HCT116 (cell line): ENCODE measurements around the gene DOC2A. TPM values are rescaled to one million over a fixed set of nuclear protein-coding genes. Genes with fewer than 3 reads are reported as not detected.

Experiments
- ATAC-seq: fragments of 200-7000 bp; cut with Tn5 transposase; 2 replicates; pipeline ENCODE4 v1.9.1; 2020; ENCODE audit warnings: mild to moderate bottlenecking, moderate library complexity
- BruUV-seq: library from RNA; stranded (reverse); fragments of 400-500 nt; replicated peaks from 2 replicates; lab custom pipeline; 2021; lab: Mats Ljungman, UMichigan
- CTCF ChIA-PET: fragments of 300-600 bp; sonication (Branson Sonifier 250); formaldehyde crosslinking; loops from one replicate; lab custom pipeline; 2021; ENCODE audit warnings: antibody characterized with exemption; lab: Charles Lee
- POLR2A ChIA-PET: fragments of 300-600, 350-600 bp; sonication (Branson Sonifier 250); formaldehyde crosslinking; loops from one replicate; lab custom pipeline; 2021; ENCODE audit warnings: antibody characterized with exemption; lab: Charles Lee
- RAD21 ChIA-PET, 2 experiments: fragments of 300-600 bp; sonication (Branson Sonifier 250); formaldehyde crosslinking; loops; one replicate each; lab custom pipeline; 2023; ENCODE audit warnings: low total read pairs in 2 of 2; ENCODE audit not compliant: uncharacterized antibody in 2 of 2, unreplicated experiment in 2 of 2, low non-redundant PET in 1 of 2; lab: Charles Lee
- DNase-seq: peaks from one replicate; pipeline ENCODE4 v3.0.0-alpha.2; 2010; ENCODE audit warnings: low read depth, low spot score
- H2AFZ ChIP-seq: fragments of 200-600 bp; shearing (Covaris generic), sonication (generic); 2 replicates; pipeline ENCODE4 v1.6.1; 2017; ENCODE audit warnings: low read depth, mixed run types, mixed read lengths, antibody characterized with exemption, low read length; ENCODE audit not compliant: poor library complexity, severe bottlenecking
- H3K27ac ChIP-seq: 2 replicates; pipeline ENCODE4 v1.5.1; 2012; ENCODE audit warnings: low read depth, low read length
- H3K27me3 ChIP-seq: fragments of 200-600 bp; sonication (generic); 2 replicates; pipeline ENCODE4 v1.6.1; 2016; ENCODE audit warnings: mixed run types, low read length, mixed read lengths; ENCODE audit not compliant: insufficient read depth
- H3K36me3 ChIP-seq, 2 experiments: fragments of 200-500 bp in 1 of 2; fragments of 200-600 bp in 1 of 2; sonication (Bioruptor generic) in 1 of 2; sonication (generic) in 1 of 2; 2 replicates each; pipeline versions ENCODE4 v1.5.1 to v1.6.1; 2014 to 2016; ENCODE audit warnings: low read length in 2 of 2, inconsistent platforms in 1 of 2, mixed read lengths in 1 of 2, mixed run types in 1 of 2; ENCODE audit not compliant: insufficient read depth in 2 of 2, control insufficient read depth in 1 of 2
- H3K4me1 ChIP-seq, 2 experiments: fragments of 200-600 bp in 1 of 2; sonication (generic) in 1 of 2; 2 replicates each; pipeline versions ENCODE4 v1.5.1 to v1.6.1; 2012 to 2017; ENCODE audit warnings: low read length in 2 of 2, inconsistent platforms in 1 of 2, mild to moderate bottlenecking in 1 of 2, mixed read lengths in 1 of 2, mixed run types in 1 of 2, moderate library complexity in 1 of 2; ENCODE audit not compliant: insufficient read depth in 2 of 2, control insufficient read depth in 1 of 2
- H3K4me2 ChIP-seq: fragments of 200-600 bp; sonication (generic); 2 replicates; pipeline ENCODE4 v1.6.1; 2017; ENCODE audit warnings: mixed run types, low read length, mixed read lengths
- H3K4me3 ChIP-seq, 2 experiments: fragments of 200-600 bp in 1 of 2; sonication (generic) in 1 of 2; replicated peaks in 1 of 2; 2 replicates each; pipeline ENCODE4 v1.5.1; 2011 to 2016; ENCODE audit warnings: low read length in 2 of 2, control low read depth in 1 of 2, low read depth in 1 of 2, mild to moderate bottlenecking in 1 of 2, mixed read lengths in 1 of 2, mixed run types in 1 of 2
- H3K79me2 ChIP-seq: fragments of 200-600 bp; sonication (generic); 2 replicates; pipeline ENCODE4 v1.6.1; 2017; ENCODE audit warnings: mild to moderate bottlenecking, mixed run types, low read length, moderate library complexity, mixed read lengths; ENCODE audit not compliant: insufficient read depth
- H3K9ac ChIP-seq: fragments of 200-600 bp; sonication (generic); 2 replicates; pipeline ENCODE4 v1.6.1; 2016; ENCODE audit warnings: low read length, mixed read lengths
- H3K9me2 ChIP-seq: fragments of 200-600 bp; sonication (generic), shearing (Covaris generic); 2 replicates; pipeline ENCODE4 v1.6.1; 2017; ENCODE audit warnings: mixed run types, mild to moderate bottlenecking, moderate library complexity; ENCODE audit not compliant: insufficient read depth
- H3K9me3 ChIP-seq, 2 experiments: fragments of 200-500 bp in 1 of 2; fragments of 200-600 bp in 1 of 2; sonication (Bioruptor generic) in 1 of 2; sonication (generic) in 1 of 2; 2 replicates each; pipeline ENCODE4 v1.6.1; 2014 to 2017; ENCODE audit warnings: low read length in 2 of 2, mixed read lengths in 2 of 2, inconsistent platforms in 1 of 2, low read depth in 1 of 2, mild to moderate bottlenecking in 1 of 2, mixed run types in 1 of 2, moderate library complexity in 1 of 2; ENCODE audit not compliant: control insufficient read depth in 1 of 2, insufficient read depth in 1 of 2
- H4K20me1 ChIP-seq: fragments of 200-600 bp; sonication (generic), shearing (Covaris generic); 2 replicates; pipeline ENCODE4 v1.6.1; 2017; ENCODE audit warnings: mixed run types, mild to moderate bottlenecking, moderate library complexity; ENCODE audit not compliant: insufficient read depth
- JUND ChIP-seq: IDR thresholded peaks from 2 replicates; pipeline ENCODE4 v1.6.1; 2012
- POLR2A ChIP-seq: IDR thresholded peaks from 2 replicates; pipeline ENCODE4 v1.7.0; 2011; ENCODE audit warnings: borderline replicate concordance; ENCODE audit not compliant: insufficient read depth, insufficient read length; ENCODE audit errors: extremely low read depth
- POLR2AphosphoS5 ChIP-seq: IDR thresholded peaks from 2 replicates; pipeline ENCODE4 v1.6.1; 2011; ENCODE audit warnings: mild to moderate bottlenecking, low read depth, low read length, moderate library complexity
- SP1 ChIP-seq: IDR thresholded peaks from 2 replicates; pipeline ENCODE4 v1.6.1; 2012; ENCODE audit warnings: low read depth
- YY1 ChIP-seq: IDR thresholded peaks from 2 replicates; pipeline ENCODE4 v1.6.1; 2011; ENCODE audit warnings: low read length, low read depth, moderate library complexity, mild to moderate bottlenecking; ENCODE audit not compliant: insufficient replicate concordance; ENCODE audit errors: extremely low read depth
- ZNF274 ChIP-seq: fragments of 200-500 bp; sonication (Bioruptor generic); IDR thresholded peaks from 2 replicates; pipeline ENCODE4 v1.6.1; 2014; ENCODE audit warnings: mild to moderate bottlenecking, low read depth, low read length, inconsistent platforms
- intact Hi-C: fragments of 100-400 bp; cut with micrococcal nuclease; formaldehyde crosslinking; loops from 2 replicates; pipeline ENCODE4 v1.10.0; 2022
- total RNA-seq: library from RNA; stranded (reverse); gene quantifications from one replicate; pipeline ENCODE4 v1.2.1, GENCODE V29; 2021; ENCODE audit not compliant: unreplicated experiment
- TF ChIP-seq, protein P1 (sequence below): IDR thresholded peaks from 2 replicates; pipeline ENCODE4 v1.6.1; 2012
- TF ChIP-seq, protein P2 (sequence below): IDR thresholded peaks from 2 replicates; pipeline ENCODE4 v1.6.1; 2012
- TF ChIP-seq, protein P3 (sequence below), 3 experiments: fragments of 200-600 bp in 1 of 3; sonication (generic) in 1 of 3; IDR thresholded peaks in 2 of 3; conservative IDR thresholded peaks in 1 of 3; 2 replicates each; pipeline ENCODE4 v1.5.1; 2012 to 2017; ENCODE audit warnings: low read depth in 2 of 3, low read length in 2 of 3, antibody characterized with exemption in 1 of 3, borderline replicate concordance in 1 of 3, control low read depth in 1 of 3, mild to moderate bottlenecking in 1 of 3, mixed read lengths in 1 of 3, mixed run types in 1 of 3, moderate library complexity in 1 of 3; ENCODE audit not compliant: insufficient read depth in 1 of 3

DOC2A gene
- total RNA-seq, 1 experiment from 2014 or later, result 17.3 TPM

DNA sequence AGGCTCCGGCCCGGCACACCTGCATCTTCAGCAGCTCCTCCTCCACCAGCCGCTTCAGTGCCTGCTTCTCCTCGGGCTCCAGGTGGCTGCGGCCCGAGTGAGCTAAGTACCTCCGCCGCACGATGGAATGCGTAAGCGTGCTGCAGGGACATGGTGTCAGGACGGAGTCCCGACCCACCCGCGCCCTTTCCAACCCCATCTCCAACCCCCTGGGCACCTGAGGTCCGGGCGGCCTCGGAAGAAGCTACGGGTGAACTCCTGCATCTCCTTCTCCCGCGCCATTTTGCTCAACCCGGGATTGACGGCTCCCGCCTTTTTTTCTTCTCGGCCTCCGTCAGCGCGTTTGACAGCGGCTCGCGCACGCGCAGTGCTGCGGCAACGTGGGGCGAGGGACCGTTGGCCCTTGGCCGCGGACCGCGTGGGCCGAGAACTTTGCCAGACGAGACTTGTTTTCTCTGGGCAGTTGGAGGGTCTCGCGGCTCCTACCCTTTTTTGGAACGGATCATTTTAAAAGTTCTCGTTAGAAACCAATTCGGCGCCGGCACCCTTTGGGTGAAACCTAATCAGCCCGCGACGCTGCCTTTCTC lies 15.4 kb downstream of the DOC2A start, which contains the start of gene HIRIP3:
Gene HIRIP3 (minus strand): TSS at position 294 of the 587 bp plus-strand sequence. CDS start 12 bp downstream, at position 282.
- Histone ChIP-seq H3K36me3 (peaks cover 9 to 20% of the 10 kb centered on the region in 2 experiments), H3K27me3 (no peaks in the 10 kb centered on the region), H3K79me2 (peaks cover 11% of the 10 kb centered on the region), H3K9me2 (no peaks in the 10 kb centered on the region), H3K9me3 (no peaks in the 10 kb centered on the region), H4K20me1 (no peaks in the 10 kb centered on the region), H3K4me3 (peak within 1 kb of the TSS; percentile 83 to 95), H2AFZ (peak within 1 kb of the TSS; percentile 64), H3K4me2 (peak within 1 kb of the TSS; percentile 92), H3K9ac (peak within 1 kb of the TSS; percentile 86), H3K27ac (peak within 1 kb of the TSS; percentile 88), H3K4me1 (peaks cover 9 to 27% of the 10 kb centered on the region in 2 experiments)
- peak; percentile 59 for ATAC-seq
- ChIA-PET POLR2A (interaction anchor here (0.6 to 1.2 kb wide), 4 partner anchors 18 to 96 kb away, joined by 3 read pairs; partner anchors contain the start of genes ASPHD1, SEZ6L2, TAOK2 and TMEM219), CTCF (no interaction called here), RAD21 (no interaction called here)
- intact Hi-C loops, result no loop called here
- BruUV-seq, result no TSS peak
- TF ChIP-seq, protein P1, sequence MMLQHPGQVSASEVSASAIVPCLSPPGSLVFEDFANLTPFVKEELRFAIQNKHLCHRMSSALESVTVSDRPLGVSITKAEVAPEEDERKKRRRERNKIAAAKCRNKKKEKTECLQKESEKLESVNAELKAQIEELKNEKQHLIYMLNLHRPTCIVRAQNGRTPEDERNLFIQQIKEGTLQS, result no peak
- TF ChIP-seq, protein P2, sequence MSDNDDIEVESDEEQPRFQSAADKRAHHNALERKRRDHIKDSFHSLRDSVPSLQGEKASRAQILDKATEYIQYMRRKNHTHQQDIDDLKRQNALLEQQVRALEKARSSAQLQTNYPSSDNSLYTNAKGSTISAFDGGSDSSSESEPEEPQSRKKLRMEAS, result peak; percentile 92
- peak; percentile 88 for TF ChIP-seq YY1
- no peak for TF ChIP-seq JUND
- peak; percentile 51 for TF ChIP-seq POLR2AphosphoS5
- TF ChIP-seq ZNF274, result no peak
- TF ChIP-seq, protein P3, sequence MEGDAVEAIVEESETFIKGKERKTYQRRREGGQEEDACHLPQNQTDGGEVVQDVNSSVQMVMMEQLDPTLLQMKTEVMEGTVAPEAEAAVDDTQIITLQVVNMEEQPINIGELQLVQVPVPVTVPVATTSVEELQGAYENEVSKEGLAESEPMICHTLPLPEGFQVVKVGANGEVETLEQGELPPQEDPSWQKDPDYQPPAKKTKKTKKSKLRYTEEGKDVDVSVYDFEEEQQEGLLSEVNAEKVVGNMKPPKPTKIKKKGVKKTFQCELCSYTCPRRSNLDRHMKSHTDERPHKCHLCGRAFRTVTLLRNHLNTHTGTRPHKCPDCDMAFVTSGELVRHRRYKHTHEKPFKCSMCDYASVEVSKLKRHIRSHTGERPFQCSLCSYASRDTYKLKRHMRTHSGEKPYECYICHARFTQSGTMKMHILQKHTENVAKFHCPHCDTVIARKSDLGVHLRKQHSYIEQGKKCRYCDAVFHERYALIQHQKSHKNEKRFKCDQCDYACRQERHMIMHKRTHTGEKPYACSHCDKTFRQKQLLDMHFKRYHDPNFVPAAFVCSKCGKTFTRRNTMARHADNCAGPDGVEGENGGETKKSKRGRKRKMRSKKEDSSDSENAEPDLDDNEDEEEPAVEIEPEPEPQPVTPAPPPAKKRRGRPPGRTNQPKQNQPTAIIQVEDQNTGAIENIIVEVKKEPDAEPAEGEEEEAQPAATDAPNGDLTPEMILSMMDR (IDR thresholded peaks at IDR 0.05 in 2 of 3, conservative IDR thresholded peaks at IDR 0.05 in 1 of 3; ENCODE audit: borderline replicate concordance in 1 of 3, insufficient read depth in 1 of 3, low read depth in 2 of 3, low read length in 2 of 3), result no peak
- TF ChIP-seq POLR2A, result peak; percentile 53
- no peak for TF ChIP-seq SP1
- peak; percentile 66 for DNase-seq
